Activated naive CD4-positive, alpha-beta T cell treated with anti-CD3 and anti-CD28 coated beads, Interleukin-2, amount 10 ng/mL, durations not matched to agents 7 days and 5 days (primary cell): ENCODE data around the gene CPEB4.

Experiments used
- CTCF ChIA-PET: fragments of 350-600 bp; sonication (Branson Sonifier 250); formaldehyde crosslinking; loops from one replicate; lab custom pipeline; 2021; ENCODE audit warnings: antibody characterized with exemption; lab: Charles Lee
- DNase-seq: peaks from one replicate; pipeline ENCODE4 v3.0.0-alpha.2; 2020
- H3K27ac Mint-ChIP-seq: one replicate; pipeline ENCODE4 v1.8.0; 2021; ENCODE audit warnings: mild to moderate bottlenecking, moderate library complexity, mixed read lengths
- H3K27me3 Mint-ChIP-seq: one replicate; pipeline ENCODE4 v1.8.0; 2021; ENCODE audit warnings: mild to moderate bottlenecking, mixed read lengths
- H3K36me3 Mint-ChIP-seq: one replicate; pipeline ENCODE4 v1.8.0; 2021; ENCODE audit warnings: mixed read lengths
- H3K4me1 Mint-ChIP-seq: one replicate; pipeline ENCODE4 v1.8.0; 2021; ENCODE audit warnings: mixed read lengths
- H3K4me3 Mint-ChIP-seq: one replicate; pipeline ENCODE4 v1.8.0; 2021; ENCODE audit warnings: mild to moderate bottlenecking, moderate library complexity, mixed read lengths
- H3K9me3 Mint-ChIP-seq: one replicate; pipeline ENCODE4 v1.8.0; 2021; ENCODE audit warnings: mixed read lengths

CPEB4 gene

DNA sequence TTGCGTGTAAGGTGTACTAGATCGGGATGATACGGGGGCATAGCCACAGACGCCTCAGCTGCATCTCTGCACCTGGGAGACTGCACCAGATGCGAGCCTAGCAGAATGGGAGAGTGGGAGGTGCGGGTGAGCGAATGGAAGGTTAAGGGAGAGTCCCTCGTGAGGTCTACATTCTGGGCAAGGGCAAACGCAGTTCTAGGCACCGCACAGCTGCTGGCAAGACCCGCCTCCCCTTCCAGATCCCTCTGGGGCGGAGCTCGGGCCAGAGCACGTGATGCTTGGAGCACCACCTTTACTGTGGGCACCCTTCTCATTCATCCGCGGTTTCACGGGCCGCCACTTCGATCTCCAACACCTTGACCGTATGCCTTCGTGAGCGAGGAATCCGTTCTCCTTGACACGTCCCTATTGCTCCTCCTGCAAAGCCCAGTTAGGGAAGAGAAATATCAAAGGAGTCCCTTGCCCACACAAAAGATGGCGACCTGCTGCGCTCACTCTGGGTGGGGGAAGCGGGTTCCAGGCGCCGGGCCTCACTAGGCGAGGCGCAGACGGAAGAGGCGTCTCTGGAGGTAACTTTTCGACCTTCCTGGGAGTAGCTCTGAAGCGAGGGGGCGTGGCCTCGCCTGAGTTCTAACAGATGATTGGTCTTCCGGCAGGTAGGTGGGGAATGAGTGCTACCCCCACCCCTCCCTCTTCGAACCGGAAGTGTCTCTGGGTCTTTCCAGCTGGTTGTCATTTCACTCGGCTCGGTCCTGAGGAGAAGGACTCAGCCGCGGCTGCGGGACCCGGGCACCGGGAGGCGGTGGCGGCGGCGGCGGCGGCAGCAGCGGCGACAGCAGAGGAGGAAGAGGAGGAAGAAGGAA lies at the start of gene CPEB4:
Gene CPEB4, plus strand, starts transcription at position 740 of the 863 bp plus-strand sequence. CDS start 1,385 bp downstream, outside the sequence.
- Mint-ChIP-seq H3K4me1 (peaks cover 81% of the 10 kb centered on the region), H3K36me3 (peaks cover 26% of the 10 kb centered on the region), H3K9me3 (peaks cover 14% of the 10 kb centered on the region), H3K27ac (peak within 1 kb of the TSS; percentile 96), H3K27me3 (peaks cover 3% of the 10 kb centered on the region), H3K4me3 (peak within 1 kb of the TSS; percentile 97)
- CTCF ChIA-PET = interaction anchor here (1.0 to 1.4 kb wide), 3 partner anchors 38 to 424 kb away, joined by 3 read pairs; partner anchors contain the start of gene BOD1
- DNase-seq = peak; percentile 98

DNA sequence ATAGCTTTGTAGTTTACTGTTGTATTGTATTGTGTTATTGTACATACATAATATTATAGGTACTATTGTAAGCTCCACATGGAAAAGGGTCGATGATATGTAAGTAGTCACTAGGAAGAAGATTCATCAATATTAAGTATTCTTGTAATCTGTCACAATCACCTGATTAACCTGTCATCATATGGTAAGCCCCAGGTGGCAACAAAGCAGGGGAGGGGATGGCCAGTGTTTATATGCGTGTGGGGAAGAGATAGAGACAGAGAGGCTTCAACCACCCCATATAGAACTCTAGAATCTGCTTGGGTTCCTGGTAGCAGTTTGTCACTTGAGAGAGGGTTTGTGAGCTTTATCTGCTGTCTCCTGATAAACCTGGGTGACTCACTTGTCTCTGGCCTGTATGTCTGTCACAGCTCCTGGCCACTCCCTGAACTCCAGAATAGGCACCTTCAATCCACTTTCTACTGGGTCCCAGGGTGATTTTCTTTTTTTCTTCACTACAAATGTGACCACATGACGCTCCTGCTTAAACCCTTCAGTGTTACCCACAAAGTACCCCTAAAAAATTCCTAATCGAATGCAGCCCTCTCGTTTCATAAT lies 48.9 kb upstream of the CPEB4 start:
- CTCF ChIA-PET = no interaction called here
- Mint-ChIP-seq H3K36me3 (no peaks in the 10 kb centered on the region), H3K27ac (no peak overlapping the region), H3K9me3 (no peaks in the 10 kb centered on the region), H3K27me3 (peaks cover 8% of the 10 kb centered on the region), H3K4me1 (no peaks in the 10 kb centered on the region), H3K4me3 (no peak overlapping the region)
- no peak for DNase-seq

DNA sequence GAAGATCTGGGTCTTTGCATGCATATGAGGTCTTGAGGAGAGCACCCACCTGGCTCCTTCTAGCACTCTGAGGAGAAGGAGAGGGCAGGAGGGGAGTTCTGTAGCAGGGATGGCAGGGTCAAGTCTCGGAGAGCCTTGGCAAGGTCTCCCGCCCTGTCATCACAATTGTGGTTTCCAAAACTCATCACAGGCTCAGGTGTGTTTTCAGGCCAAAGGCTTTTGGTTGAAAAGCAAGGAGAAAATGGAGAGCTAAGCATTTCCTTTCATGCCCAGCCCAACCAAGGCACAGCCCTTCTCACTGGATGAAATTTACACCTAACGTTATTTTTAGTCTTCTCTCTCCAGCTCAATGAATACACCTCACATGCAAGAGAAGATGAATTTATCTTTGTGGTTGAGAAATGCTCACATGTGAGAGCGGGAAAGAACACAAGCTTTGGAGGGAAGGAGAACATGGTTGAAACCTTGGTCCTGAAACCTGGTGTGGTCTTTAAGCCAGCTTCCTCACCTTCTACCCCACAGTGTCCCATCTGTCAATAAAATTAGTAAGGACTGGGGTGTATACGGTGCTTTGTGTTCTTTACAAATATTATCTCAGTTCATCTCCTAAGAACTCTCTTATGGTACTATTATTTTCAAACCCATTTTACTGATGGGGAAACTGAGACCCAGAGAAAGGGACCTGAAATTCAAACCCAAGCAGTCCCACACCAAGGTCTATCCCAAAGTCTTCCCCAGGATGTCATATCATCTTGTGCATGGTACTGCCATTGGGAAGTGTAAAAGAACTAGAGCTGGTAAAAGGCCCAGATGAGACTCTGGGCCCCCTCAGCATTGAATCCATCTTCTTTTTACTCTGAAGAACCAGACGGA lies 47.8 kb upstream of the CPEB4 start:
- Mint-ChIP-seq H3K36me3 (no peaks in the 10 kb centered on the region), H3K27ac (no peak overlapping the region), H3K4me3 (no peak overlapping the region), H3K4me1 (no peaks in the 10 kb centered on the region), H3K27me3 (peaks cover 8% of the 10 kb centered on the region), H3K9me3 (no peaks in the 10 kb centered on the region)
- CTCF ChIA-PET = no interaction called here
- DNase-seq = no peak

DNA sequence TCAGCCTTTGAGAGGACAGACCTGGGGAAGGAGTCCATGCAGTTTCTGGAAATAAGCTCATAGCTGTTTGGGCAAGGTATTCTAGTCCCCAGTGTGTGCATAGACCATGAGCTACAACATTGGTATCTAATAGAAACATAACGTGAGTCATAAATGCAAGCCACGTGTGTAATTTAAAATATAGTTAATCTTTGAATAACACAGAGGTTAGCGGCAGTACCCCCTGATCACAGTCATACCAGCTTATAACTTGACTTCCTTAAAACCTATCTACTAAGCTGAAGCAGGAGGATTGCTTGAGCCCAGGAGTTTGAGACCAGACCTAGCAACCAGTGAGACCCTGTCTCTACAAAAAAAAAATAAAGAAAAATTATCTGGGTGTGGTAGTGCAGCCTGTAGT lies 46.4 kb upstream of the CPEB4 start:
- Mint-ChIP-seq H3K4me1 (no peaks in the 10 kb centered on the region), H3K27me3 (peaks cover 7% of the 10 kb centered on the region), H3K9me3 (no peaks in the 10 kb centered on the region), H3K4me3 (no peak overlapping the region), H3K27ac (no peak overlapping the region), H3K36me3 (no peaks in the 10 kb centered on the region)
- DNase-seq = no peak
- CTCF ChIA-PET = no interaction called here

DNA sequence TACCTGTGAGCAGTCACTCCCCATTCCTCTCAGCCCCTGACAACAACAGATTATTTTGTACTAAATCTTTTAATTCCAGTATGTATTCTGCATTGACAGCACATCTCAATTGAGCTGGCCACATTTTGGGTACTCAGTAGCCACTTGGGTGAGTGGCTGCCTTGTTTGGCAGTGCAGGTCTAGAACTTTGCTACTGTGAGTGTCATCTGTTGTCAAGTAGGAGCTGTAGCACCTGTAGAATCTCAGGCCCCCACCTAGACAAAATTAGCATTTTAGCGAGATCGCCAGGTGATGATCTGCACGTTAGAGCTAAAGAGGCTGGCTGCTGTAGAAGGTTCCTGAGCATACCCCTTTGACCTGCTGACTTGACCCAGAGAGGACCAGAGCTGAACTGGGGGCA lies 44.4 kb upstream of the CPEB4 start:
- Mint-ChIP-seq H3K4me3 (no peak overlapping the region), H3K4me1 (no peaks in the 10 kb centered on the region), H3K27ac (no peak overlapping the region), H3K9me3 (no peaks in the 10 kb centered on the region), H3K27me3 (peaks cover 13% of the 10 kb centered on the region), H3K36me3 (no peaks in the 10 kb centered on the region)
- no peak for DNase-seq
- CTCF ChIA-PET = no interaction called here

DNA sequence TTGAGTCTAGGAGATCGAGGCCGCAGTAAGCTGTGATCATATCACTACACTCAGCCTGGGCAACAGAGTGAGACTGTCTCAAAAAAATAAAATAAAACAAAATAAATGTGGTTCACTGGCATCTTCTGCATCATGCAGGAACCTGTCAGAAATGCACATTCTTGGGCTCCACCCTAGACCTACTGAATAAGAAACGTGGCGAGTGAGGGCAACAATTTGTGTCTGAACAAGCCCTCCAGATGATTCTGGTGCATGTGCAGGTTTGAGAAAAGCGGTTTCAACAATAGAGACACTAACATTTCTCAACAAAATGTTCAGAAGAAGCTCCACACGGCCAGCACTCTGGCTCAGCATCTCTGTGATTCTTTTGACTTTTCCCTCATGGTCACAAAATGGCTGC lies 42.8 kb upstream of the CPEB4 start:
- DNase-seq = no peak
- Mint-ChIP-seq H3K36me3 (no peaks in the 10 kb centered on the region), H3K9me3 (peaks cover 3% of the 10 kb centered on the region), H3K27ac (no peak overlapping the region), H3K4me3 (no peak overlapping the region), H3K4me1 (no peaks in the 10 kb centered on the region), H3K27me3 (peaks cover 9% of the 10 kb centered on the region)
- CTCF ChIA-PET = no interaction called here

DNA sequence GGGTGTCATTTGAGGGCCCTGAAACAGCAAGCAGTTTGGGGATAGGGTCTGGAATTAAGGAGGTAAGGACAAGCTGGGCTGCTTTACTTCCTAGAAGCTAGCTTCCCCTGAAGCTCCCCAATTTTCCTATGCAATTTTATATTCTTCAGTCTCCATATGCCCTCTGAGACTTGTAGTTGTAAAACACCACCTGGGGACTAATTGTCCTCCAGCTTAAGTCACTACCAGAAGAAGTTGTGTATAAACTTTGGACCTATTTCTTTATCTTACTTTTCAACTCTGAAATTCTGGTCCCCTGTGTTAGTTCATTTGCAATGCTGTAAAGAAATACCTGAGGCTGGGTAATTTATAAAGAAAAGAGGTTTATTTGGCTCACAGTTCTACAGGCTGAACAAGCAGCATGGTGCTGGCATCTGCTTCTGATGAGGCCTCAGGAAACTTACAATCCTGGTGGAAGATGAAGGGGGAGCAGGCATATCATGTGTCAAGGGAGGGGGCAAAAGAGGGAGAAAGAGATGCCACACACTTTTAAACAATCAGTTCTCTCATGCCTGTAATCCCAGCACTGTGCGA lies 41.1 kb upstream of the CPEB4 start:
- Mint-ChIP-seq H3K27me3 (peaks cover 20% of the 10 kb centered on the region), H3K27ac (no peak overlapping the region), H3K36me3 (no peaks in the 10 kb centered on the region), H3K4me3 (no peak overlapping the region), H3K9me3 (peaks cover 3% of the 10 kb centered on the region), H3K4me1 (no peaks in the 10 kb centered on the region)
- DNase-seq = no peak
- CTCF ChIA-PET = interaction anchor here (1.0 kb wide), 1 partner anchor 78 kb away, joined by 3 read pairs; no protein-coding TSS in a partner anchor

DNA sequence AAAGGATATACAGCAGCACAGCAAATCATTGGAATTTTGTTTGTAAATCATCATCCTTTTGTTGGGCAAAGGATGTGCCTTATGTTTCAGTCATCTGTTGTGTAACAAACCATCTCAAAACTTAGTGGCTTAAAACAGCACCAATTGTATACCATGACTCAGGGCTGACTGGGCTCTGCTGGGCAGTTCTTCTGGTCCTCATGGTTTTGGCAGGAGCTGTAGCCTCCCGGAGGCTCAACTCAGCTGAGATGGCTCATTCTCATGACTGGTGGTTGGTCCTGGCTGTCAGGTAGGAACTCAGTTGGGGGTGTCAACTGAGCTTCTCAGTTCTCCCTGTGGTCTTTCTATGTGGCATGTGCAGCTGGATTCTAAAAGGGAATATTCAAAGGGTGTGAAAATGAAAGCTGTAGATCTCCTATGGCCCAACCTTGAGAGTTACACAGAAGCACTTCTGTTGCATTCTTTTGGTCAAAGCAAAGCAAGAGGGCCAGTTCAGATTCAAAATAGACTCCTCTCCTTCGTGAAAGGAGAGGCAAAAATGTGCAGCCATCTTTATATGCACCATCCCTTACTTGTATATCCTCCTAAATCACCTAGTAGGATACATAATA lies 39.1 kb upstream of the CPEB4 start:
- Mint-ChIP-seq H3K4me1 (no peaks in the 10 kb centered on the region), H3K27me3 (peaks cover 33% of the 10 kb centered on the region), H3K4me3 (no peak overlapping the region), H3K36me3 (no peaks in the 10 kb centered on the region), H3K9me3 (peaks cover 3% of the 10 kb centered on the region), H3K27ac (no peak overlapping the region)
- DNase-seq = no peak
- CTCF ChIA-PET = no interaction called here

DNA sequence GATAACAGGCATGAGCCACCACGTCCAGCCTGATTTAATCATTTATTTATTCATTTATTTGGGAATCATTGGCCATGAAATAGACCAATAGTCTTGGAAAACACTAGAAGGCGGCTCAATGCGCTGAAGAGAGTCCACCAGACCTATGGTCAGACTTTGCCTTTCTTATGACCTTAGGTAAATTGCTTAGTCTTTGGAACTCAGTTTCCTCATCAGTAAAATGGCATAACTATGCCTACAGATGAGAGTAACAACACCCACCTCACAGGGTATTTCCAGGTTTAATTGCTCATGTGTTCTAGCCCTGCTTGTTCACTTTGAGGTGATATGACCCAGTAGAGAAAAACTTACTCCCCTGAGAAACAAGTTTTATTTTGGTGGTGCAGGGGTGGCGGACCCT lies 38.2 kb upstream of the CPEB4 start:
- CTCF ChIA-PET = no interaction called here
- H3K4me1 Mint-ChIP-seq = no peaks in the 10 kb centered on the region
- DNase-seq = no peak
- no peak overlapping the region for H3K27ac Mint-ChIP-seq
- H3K36me3 Mint-ChIP-seq = no peaks in the 10 kb centered on the region
- H3K9me3 Mint-ChIP-seq = peaks cover 3% of the 10 kb centered on the region
- H3K4me3 Mint-ChIP-seq = no peak overlapping the region
- H3K27me3 Mint-ChIP-seq = peaks cover 37% of the 10 kb centered on the region

DNA sequence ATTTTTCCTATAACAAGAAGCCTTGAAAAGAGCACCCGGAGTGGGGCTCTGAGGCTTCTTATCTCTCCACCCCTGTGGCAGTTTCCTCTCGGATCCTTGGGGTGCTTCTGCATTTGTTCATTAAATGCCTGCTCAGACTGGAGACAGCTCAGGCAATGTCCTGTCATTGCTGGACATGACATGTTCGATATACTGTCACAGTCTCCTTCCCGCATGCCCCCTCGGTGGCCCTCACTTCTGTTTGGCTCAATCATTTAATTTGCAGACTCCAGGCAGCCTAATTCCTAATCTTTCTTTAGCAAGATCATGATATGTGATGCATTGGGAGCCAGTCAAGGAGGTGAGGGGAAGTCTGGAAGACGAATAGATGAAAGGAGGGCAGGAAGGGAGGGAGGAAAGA lies 37.5 kb upstream of the CPEB4 start:
- H3K4me3 Mint-ChIP-seq = no peak overlapping the region

DNA sequence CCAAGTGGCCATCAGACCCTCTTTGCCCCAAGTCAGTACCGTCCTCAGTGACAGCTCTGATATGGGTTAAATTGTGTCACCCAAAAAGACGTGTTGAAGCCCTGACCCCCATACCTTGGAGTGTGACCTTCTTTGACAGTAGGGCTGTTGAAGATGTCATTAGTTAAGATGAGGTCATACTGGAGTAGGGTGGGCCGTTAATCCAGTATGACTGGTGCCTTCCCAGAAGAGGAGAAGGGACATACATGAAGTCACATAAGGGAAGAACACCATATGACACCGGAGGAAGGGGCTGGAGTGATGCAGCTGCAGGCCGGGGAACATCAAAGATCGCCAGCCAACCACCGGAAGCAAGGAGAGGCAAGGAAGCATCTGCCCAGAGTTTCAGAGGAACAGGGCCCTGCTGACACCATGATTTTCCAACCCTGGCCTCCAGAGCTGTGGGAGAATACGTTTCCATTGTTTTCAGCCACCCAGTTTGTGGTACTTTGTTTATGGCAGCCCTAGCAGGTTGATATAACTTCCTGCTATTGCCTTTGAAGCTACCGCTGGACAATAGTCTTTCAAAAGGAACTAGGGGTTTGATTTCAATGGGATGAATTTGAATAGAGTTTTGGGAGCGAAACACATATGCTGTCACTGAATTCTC lies 36.4 kb upstream of the CPEB4 start:
- no peak for DNase-seq
- Mint-ChIP-seq H3K27ac (no peak overlapping the region), H3K4me3 (no peak overlapping the region), H3K36me3 (no peaks in the 10 kb centered on the region), H3K4me1 (no peaks in the 10 kb centered on the region), H3K27me3 (peaks cover 47% of the 10 kb centered on the region), H3K9me3 (peaks cover 3% of the 10 kb centered on the region)
- CTCF ChIA-PET = interaction anchor here (1.0 kb wide), 1 partner anchor 17 kb away, joined by 3 read pairs; no protein-coding TSS in a partner anchor

More for the DNA sequence above, 37.5 kb upstream of the CPEB4 start:
- no peak for DNase-seq
- H3K27me3 Mint-ChIP-seq = peaks cover 45% of the 10 kb centered on the region
- H3K36me3 Mint-ChIP-seq = no peaks in the 10 kb centered on the region
- no peaks in the 10 kb centered on the region for H3K4me1 Mint-ChIP-seq
- H3K9me3 Mint-ChIP-seq = peaks cover 3% of the 10 kb centered on the region
- H3K27ac Mint-ChIP-seq = no peak overlapping the region
- CTCF ChIA-PET = interaction anchor here (1.0 kb wide), 1 partner anchor 18 kb away, joined by 3 read pairs; no protein-coding TSS in a partner anchor

DNA sequence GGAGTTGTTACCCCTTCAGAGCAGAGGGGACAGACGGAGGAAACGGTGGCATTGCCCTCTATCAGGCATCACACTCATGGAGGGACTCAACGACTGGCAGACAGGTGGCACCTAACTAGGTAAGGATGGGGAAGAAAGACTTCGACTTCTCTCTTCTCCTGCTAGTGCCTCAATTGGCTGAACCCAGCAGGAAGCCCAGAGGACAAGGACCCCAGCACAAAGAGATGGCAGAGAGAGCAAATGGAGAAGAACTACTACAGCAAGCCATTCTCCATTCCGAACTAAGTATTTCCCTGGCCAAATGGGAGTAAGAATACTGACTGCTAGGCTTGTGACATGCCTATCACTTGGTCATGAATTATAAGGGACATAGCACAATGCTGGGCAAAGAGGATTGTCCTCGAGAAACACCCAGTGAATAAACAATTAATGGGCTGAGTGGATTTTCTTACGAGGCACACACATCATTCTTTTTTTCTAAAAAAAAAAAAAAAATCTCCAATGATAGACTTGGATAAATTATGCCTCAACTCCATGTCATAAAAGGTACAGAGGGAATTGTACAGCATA lies 35.3 kb upstream of the CPEB4 start:
- H3K4me1 Mint-ChIP-seq = no peaks in the 10 kb centered on the region
- DNase-seq = no peak
- peaks cover 47% of the 10 kb centered on the region for H3K27me3 Mint-ChIP-seq
- no peak overlapping the region for H3K27ac Mint-ChIP-seq
- H3K36me3 Mint-ChIP-seq = no peaks in the 10 kb centered on the region
- CTCF ChIA-PET = no interaction called here
- peaks cover 3% of the 10 kb centered on the region for H3K9me3 Mint-ChIP-seq
- no peak overlapping the region for H3K4me3 Mint-ChIP-seq
